NCI-H526 treated with DMSO at 0.1 percent for 48 hours (cell line): Measurements from ENCODE around the gene MIPEP.

Source experiments
- DNase-seq: peaks from one replicate; lab custom pipeline; 2025; lab: John Stamatoyannopoulos, UW

The MIPEP gene

GRCh38 chr13:23715092-23715761, 174.0 kb downstream of the MIPEP start:
- DNase-seq: no peak

GRCh38 chr13:23714672-23715071, 174.5 kb downstream of the MIPEP start:
- DNase-seq: no peak

- DNase-seq: no peak
These were observed 177.8 kb downstream of the MIPEP start for GRCh38 chr13:23711355-23711754.

GRCh38 chr13:23710366-23710765, 178.8 kb downstream of the MIPEP start:
- DNase-seq: no peak

GRCh38 chr13:23709536-23709935, 179.7 kb downstream of the MIPEP start:
- no peak for DNase-seq

- DNase-seq: no peak
These were observed 181.5 kb downstream of the MIPEP start for GRCh38 chr13:23707674-23708073.

GRCh38 chr13:23705583-23705982, 183.6 kb downstream of the MIPEP start:
- DNase-seq: no peak

- DNase-seq: no peak
These were observed 185.8 kb downstream of the MIPEP start for GRCh38 chr13:23703246-23703860.

- DNase-seq: no peak
These were observed 187.6 kb downstream of the MIPEP start for GRCh38 chr13:23701636-23702035.

GRCh38 chr13:23701186-23701585, 188.0 kb downstream of the MIPEP start:
- DNase-seq: no peak

GRCh38 chr13:23699271-23699670, 189.9 kb downstream of the MIPEP start:
- no peak for DNase-seq

- no peak for DNase-seq
These were observed 191.4 kb downstream of the MIPEP start for GRCh38 chr13:23697772-23698313.

GRCh38 chr13:23696610-23697009, 192.6 kb downstream of the MIPEP start:
- no peak for DNase-seq

- no peak for DNase-seq
These were observed 193.3 kb downstream of the MIPEP start for GRCh38 chr13:23695711-23696464.

- DNase-seq: no peak
These were observed 194.0 kb downstream of the MIPEP start for GRCh38 chr13:23695196-23695595.

- no peak for DNase-seq
These were observed 196.4 kb downstream of the MIPEP start for GRCh38 chr13:23692816-23693215.

- no peak for DNase-seq
These were observed 198.5 kb downstream of the MIPEP start for GRCh38 chr13:23690668-23691067.

GRCh38 chr13:23688336-23688735, 200.9 kb downstream of the MIPEP start:
- DNase-seq: no peak

GRCh38 chr13:23687614-23688013, 201.6 kb downstream of the MIPEP start:
- no peak for DNase-seq

GRCh38 chr13:23686948-23687347, 202.3 kb downstream of the MIPEP start:
- no peak for DNase-seq

GRCh38 chr13:23685416-23685815, 203.8 kb downstream of the MIPEP start:
- DNase-seq: no peak

- no peak for DNase-seq
These were observed 204.6 kb downstream of the MIPEP start for GRCh38 chr13:23684647-23685046.

- no peak for DNase-seq
These were observed 206.1 kb downstream of the MIPEP start for GRCh38 chr13:23683084-23683483.
